AG10803 (cell line): ENCODE data around the gene KCNG1.

Source experiments
- DNase-seq: peaks from one replicate; pipeline ENCODE4 v3.0.0; 2010; ENCODE audit warnings: low read depth
- H3K4me3 ChIP-seq: 2 replicates; pipeline ENCODE4 v1.5.1; 2011; ENCODE audit warnings: mild to moderate bottlenecking, low read length, control low read depth
- TF ChIP-seq, protein P1 (sequence below): conservative IDR thresholded peaks from 2 replicates; pipeline ENCODE4 v1.5.1; 2011; ENCODE audit warnings: mild to moderate bottlenecking, low read length, control low read depth, inconsistent platforms

The KCNG1 gene

DNA sequence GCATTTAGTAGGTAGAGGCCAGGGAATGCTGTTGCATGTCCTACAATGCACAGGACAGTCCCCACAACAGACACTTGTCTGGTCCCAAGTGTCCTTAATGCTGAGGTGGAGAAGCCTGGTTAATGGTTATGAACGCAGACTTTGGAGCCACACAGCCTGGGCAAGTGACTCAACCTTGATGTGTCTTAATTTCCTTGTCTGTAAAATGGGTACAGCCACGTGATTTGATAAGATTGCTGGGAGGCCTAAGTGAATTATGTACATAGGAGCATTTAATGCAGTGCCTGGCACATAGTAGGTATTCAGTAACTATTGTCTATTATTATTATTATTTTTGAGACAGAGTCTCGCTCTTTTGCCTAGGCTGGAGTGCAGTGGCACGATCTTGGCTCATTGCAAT is 11.4 kb downstream of the KCNG1 start:
- H3K4me3 ChIP-seq = no peak overlapping the region
- DNase-seq = no peak
- TF ChIP-seq, protein P1, sequence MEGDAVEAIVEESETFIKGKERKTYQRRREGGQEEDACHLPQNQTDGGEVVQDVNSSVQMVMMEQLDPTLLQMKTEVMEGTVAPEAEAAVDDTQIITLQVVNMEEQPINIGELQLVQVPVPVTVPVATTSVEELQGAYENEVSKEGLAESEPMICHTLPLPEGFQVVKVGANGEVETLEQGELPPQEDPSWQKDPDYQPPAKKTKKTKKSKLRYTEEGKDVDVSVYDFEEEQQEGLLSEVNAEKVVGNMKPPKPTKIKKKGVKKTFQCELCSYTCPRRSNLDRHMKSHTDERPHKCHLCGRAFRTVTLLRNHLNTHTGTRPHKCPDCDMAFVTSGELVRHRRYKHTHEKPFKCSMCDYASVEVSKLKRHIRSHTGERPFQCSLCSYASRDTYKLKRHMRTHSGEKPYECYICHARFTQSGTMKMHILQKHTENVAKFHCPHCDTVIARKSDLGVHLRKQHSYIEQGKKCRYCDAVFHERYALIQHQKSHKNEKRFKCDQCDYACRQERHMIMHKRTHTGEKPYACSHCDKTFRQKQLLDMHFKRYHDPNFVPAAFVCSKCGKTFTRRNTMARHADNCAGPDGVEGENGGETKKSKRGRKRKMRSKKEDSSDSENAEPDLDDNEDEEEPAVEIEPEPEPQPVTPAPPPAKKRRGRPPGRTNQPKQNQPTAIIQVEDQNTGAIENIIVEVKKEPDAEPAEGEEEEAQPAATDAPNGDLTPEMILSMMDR = no peak

- TF ChIP-seq, protein P1 = no peak
- DNase-seq = no peak
- no peak overlapping the region for H3K4me3 ChIP-seq
These were observed 12.0 kb downstream of the KCNG1 start for GRCh38 chr20:51010932-51011331.

GRCh38 chr20:51010043-51010365 is 12.9 kb downstream of the KCNG1 start:
- TF ChIP-seq, protein P1 = no peak
- H3K4me3 ChIP-seq = no peak overlapping the region
- no peak for DNase-seq

- H3K4me3 ChIP-seq = no peak overlapping the region
- TF ChIP-seq, protein P1 = no peak
- DNase-seq = no peak
These were observed 13.4 kb downstream of the KCNG1 start for GRCh38 chr20:51009303-51010042.

- TF ChIP-seq, protein P1 = no peak
- no peak for DNase-seq
- no peak overlapping the region for H3K4me3 ChIP-seq
These were observed 14.2 kb downstream of the KCNG1 start for GRCh38 chr20:51008718-51009117.

- DNase-seq = no peak
- TF ChIP-seq, protein P1 = no peak
- no peak overlapping the region for H3K4me3 ChIP-seq
These were observed 17.7 kb downstream of the KCNG1 start for GRCh38 chr20:51005214-51005613.

- no peak for DNase-seq
- TF ChIP-seq, protein P1 = no peak
These were observed 18.1 kb downstream of the KCNG1 start for GRCh38 chr20:51004781-51005180.

More at GRCh38 chr20:51004781-51005180, 18.1 kb downstream of the KCNG1 start:
- H3K4me3 ChIP-seq = no peak overlapping the region
